ENCODE data around the gene SLC38A8.

Gene SLC38A8

GRCh38 chr16:84027625-84028024 is 15.0 kb downstream of the SLC38A8 start:
- TF ChIP-seq CTCF (IDR thresholded peaks at IDR 0.05; ENCODE audit: low read depth, low read length) = no peak
- H3K4me3 ChIP-seq (replicated peaks in 1 of 2; ENCODE audit: low read depth in 2 of 2, low read length in 2 of 2) = no peak overlapping the region
- DNase-seq (ENCODE audit: low read depth in 2 of 2) = no peak

- DNase-seq (ENCODE audit: low read depth in 2 of 2) = no peak
- H3K4me3 ChIP-seq (replicated peaks in 1 of 2; ENCODE audit: low read depth in 2 of 2, low read length in 2 of 2) = no peak overlapping the region
- no peak for TF ChIP-seq CTCF (IDR thresholded peaks at IDR 0.05; ENCODE audit: low read depth, low read length)
These were observed 16.0 kb downstream of the SLC38A8 start for GRCh38 chr16:84026606-84027005.

DNA sequence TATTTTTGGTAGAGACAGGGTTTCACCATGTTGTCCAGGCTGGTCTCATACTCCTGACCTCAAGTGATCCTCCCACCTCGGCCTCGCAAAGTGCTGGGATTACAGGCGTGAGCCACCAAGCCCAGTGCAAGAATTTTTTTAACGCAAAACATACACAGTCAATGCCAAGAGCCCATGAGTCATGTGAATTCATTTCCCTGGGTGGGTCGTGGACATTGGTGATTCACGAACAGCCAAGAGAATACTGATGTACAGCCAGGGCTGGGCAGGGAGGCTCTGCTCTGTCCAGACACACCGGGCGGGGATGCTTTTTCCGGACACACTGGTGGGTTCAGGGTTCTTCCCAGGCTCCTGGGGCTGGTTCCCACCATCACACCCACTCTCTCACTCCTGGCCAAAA is 17.7 kb downstream of the SLC38A8 start:
- no peak for TF ChIP-seq CTCF (IDR thresholded peaks at IDR 0.05; ENCODE audit: low read depth, low read length)
- peak; percentile 55 to 74 for DNase-seq (ENCODE audit: low read depth in 2 of 2)
- no peak overlapping the region for H3K4me3 ChIP-seq (replicated peaks in 1 of 2; ENCODE audit: low read depth in 2 of 2, low read length in 2 of 2)

GRCh38 chr16:84022644-84023043 is 20.0 kb downstream of the SLC38A8 start:
- no peak for TF ChIP-seq CTCF (IDR thresholded peaks at IDR 0.05; ENCODE audit: low read depth, low read length)
- DNase-seq (ENCODE audit: low read depth in 2 of 2) = no peak
- no peak overlapping the region for H3K4me3 ChIP-seq (replicated peaks in 1 of 2; ENCODE audit: low read depth in 2 of 2, low read length in 2 of 2)

- DNase-seq (ENCODE audit: low read depth in 2 of 2) = no peak
- no peak for TF ChIP-seq CTCF (IDR thresholded peaks at IDR 0.05; ENCODE audit: low read depth, low read length)
- no peak overlapping the region for H3K4me3 ChIP-seq (replicated peaks in 1 of 2; ENCODE audit: low read depth in 2 of 2, low read length in 2 of 2)
These were observed 21.1 kb downstream of the SLC38A8 start for GRCh38 chr16:84021488-84021887.

DNA sequence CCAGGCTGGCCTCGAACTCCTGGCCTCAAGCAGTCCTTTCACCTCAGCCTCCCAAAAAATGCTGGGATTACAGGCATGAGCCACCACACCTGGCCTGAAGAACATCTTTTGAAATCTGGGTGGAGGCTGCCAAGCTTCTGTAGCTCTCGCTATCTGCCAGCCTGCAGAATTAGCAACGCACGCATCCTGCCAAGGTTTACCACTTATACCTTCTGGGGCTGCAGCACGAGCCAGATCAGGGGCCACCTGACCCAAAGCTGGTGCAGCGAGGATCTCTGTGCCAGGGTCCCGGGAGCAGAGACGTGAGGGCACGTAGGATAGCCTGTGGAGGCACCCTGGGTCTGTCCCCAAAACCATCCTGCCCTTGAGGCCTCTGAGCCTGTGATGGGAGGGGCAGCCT is 22.2 kb downstream of the SLC38A8 start:
- TF ChIP-seq CTCF (IDR thresholded peaks at IDR 0.05; ENCODE audit: low read depth, low read length) = no peak
- H3K4me3 ChIP-seq (replicated peaks in 1 of 2; ENCODE audit: low read depth in 2 of 2, low read length in 2 of 2) = no peak overlapping the region

DNA sequence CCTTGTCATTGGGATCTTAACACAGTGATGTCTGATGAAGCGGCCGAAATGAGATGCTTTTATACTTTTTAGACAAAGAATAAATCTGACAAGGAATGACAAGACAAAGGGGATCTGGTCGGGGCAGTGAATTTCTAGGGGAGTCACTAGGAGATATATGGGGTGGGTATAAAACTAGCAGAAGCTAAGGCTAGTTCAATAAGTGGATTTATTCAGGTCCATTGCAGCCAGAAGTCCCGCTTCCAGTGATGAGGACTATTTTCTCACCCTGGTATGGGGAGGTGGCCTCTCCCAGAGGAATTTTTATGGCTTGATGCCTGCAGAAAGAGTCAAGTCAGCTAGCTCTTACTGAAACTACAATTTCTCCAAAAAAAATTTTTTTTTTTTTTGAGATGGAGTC is 23.9 kb downstream of the SLC38A8 start:
- DNase-seq (ENCODE audit: low read depth in 2 of 2) = no peak
- TF ChIP-seq CTCF (IDR thresholded peaks at IDR 0.05; ENCODE audit: low read depth, low read length) = no peak
- no peak overlapping the region for H3K4me3 ChIP-seq (replicated peaks in 1 of 2; ENCODE audit: low read depth in 2 of 2, low read length in 2 of 2)

More for the DNA sequence above, 22.2 kb downstream of the SLC38A8 start:
- DNase-seq (ENCODE audit: low read depth in 2 of 2) = no peak
